Measurements from ENCODE around the gene ALOX5.

The ALOX5 gene

DNA sequence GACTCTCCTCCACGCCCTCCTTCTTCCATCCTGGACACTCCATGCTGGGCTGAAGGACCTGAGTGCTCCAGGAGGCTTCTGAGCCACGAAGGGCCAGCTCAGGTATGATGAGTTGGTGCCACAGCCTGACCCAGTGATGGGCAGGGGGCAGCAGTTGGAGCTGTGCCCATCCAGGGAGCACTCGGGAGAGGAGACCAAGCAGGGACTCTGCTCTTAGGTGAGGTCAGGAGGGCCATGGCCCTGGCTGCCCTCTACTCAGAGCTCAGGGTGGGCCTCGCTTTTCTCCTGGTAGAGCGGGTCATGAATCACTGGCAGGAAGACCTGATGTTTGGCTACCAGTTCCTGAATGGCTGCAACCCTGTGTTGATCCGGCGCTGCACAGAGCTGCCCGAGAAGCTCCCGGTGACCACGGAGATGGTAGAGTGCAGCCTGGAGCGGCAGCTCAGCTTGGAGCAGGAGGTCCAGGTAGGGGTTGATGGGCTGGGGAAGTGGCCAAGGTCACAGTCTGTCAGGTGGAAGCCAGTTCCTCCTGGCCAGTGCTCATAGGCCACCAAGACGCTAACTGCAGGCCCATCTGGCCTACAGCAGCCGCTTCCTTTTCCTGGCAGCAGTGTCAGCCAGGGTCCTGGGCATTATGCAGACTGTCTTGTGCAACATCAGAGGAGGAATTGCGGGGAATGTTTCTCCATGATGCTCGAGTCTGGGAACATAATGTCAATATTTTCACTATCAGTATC is 50.8 kb downstream of the ALOX5 start:
- DNase-seq (ENCODE audit: low spot score): no peak

DNA sequence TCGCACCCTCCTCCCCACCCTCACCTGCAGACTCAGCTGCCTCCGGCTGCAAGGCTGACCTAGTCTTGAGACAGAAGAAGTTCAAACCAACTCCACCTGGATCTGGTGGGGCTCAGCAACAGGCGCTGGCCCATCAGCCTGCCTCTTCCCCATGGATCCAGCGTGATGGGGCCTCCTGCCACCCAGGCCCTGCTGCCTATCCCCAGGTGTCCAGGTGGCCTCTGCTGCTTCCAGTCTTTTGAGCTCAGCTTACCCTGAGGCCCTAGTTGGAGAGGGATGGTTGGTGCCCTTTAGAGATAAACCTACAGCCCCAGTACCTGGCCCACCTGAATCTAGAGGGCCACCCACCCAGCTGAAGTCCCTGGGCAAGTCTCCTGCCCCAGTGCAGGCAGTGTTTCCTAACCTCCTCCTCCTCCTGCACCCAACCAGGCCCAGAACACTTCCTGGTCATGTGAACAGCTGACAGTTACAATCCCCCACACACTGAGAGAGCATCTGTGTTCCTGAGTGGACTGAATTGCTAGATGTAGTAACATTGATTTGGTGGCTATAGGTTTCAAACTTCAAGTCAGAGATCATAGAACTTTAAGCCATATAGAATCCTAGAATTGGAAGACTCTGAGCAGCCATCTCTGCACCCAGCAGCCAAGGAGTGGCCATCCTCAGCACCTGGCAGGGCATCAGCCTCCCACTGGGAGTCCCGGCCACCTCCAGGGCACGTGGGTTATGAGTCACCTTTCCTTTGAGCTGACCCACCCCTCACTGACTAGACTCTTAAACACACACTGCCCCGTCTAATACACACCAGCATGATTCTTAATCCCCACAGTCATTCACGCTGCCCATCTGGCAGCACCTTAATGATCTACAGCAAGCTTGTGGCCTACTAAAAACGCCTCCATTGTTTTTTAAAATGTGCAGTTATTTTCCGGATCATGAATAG is 51.9 kb downstream of the ALOX5 start:
- no peak for DNase-seq (ENCODE audit: low spot score)

DNA sequence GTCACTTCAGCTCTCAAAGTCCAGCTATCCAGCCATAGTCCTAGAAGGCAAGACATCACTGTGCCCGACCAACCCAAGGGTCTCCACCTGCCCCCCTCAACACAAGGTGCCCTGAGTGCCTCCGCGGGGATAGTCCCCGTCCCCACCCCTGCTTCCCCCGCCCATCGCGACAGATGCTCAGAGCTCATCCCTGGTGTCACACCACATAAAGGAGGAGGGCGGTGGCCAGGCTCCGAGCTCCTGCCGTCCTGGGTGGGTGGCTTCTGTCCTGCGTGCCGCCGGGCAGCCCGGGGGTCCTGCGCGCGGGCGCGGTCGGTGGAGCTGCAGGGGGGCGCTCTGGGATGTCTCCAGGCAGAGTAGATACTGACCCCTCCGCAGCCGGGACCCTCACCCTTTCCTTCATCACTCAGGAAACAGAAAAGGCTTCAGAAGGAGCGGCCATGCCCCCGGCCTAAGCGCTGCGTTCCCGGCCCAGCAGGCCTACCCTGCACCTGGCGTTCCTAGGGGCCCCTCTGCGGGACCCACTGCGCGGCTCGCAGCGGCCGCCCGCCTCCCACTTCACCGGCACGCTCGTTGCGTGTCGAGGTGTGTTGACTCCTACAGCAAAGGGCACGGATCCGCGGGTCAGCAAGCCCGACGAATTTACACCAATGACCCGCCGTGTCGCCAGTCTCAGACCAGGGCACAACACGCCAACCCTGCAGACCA is 53.4 kb downstream of the ALOX5 start:
- no peak for DNase-seq (ENCODE audit: low spot score)

DNA sequence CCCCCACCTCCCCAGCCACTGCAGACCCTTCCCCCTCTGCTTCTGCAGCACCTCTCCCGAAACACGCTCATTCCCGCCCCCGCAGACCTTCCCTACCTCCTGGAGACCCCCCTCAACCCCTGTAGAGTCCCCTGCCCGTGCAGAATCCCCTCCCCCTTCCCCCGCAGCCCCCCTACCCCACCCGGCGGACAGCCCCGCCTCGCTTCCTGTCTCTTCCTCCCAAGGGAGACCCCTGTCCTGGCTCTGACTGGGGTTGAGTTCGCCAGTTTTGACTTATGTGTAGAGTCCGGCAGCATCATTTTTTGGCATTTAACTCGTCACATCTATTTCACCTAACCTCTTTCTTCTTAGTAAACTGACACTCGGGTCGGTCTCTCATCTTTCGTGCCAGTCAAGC is 54.0 kb downstream of the ALOX5 start:
- DNase-seq (ENCODE audit: low spot score): no peak

DNA sequence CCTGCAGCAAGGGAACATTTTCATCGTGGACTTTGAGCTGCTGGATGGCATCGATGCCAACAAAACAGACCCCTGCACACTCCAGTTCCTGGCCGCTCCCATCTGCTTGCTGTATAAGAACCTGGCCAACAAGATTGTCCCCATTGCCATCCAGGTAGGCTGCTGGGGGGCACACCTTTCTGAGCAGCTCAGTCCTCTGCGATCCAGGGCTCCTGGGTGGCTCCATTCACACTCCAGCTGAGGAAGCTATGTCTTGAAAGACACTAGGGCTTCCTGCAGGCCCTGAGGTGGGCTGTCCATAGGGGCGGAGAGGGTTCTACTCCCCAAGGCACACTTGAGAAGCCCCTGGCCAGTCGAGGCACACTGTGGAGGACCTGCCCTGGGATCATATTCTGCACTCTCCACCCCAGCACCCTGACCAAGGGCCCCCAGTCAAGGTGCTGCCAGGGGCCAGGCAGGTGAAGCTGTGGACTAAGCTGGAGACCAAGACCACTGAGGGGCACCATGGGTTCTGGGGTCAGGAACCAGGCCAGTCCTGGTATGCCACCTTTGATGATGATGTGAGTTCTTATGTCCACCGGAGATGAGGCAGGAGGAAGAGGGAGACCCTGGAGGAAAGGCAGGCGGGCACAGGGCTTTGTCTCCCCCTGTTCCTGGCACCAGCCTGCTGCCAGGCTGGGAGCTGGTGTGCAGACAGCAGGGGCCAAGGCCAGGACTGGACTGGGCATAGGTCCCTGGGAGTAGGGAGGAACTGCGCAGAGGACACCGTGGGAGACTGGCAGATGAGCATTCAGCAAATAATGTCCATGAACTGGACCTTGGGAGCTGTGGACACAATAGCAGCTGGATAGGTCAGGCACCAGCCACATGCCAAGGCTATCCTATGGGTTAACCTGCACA is 54.8 kb downstream of the ALOX5 start:
- DNase-seq (ENCODE audit: low spot score): no peak

DNA sequence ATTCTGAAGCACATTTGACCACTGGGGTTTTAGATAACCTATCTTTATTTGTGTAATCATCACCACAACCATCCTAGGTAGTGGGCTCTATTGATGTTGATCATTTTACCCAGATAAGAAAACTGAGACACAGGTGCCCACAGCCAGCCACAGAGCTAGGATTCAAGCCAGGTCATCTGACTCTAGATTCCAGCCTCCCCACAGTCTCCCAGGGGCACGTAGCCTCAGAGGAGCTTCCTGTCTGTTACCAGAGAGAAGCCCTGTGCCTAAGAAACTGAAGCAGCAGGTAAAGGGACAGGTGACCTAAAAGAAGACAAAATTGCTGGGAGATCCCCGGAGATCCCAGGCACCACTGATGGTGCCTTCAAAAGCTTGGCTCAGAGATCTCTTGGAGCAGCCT is 55.8 kb downstream of the ALOX5 start:
- DNase-seq (ENCODE audit: low spot score): no peak

DNA sequence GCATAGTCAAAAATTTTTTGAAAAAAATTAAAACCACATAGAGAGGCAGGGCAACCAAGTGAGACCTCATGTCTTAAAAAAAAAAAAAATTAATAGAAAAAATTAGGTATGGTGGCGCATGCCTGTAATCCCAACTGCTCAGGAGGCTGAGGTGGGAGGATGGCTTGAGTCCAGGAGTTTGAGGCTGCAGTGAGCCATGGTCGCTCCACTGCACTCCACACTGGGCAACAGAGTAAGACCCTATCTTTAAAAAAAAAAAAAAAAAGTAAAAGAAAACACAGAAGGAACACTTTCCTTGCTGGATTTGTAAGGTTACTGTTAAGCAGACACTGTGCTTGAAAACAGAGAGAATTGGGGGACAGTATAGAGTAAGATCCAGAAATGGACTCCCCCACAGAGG is 58.1 kb downstream of the ALOX5 start:
- no peak for DNase-seq (ENCODE audit: low spot score)

DNA sequence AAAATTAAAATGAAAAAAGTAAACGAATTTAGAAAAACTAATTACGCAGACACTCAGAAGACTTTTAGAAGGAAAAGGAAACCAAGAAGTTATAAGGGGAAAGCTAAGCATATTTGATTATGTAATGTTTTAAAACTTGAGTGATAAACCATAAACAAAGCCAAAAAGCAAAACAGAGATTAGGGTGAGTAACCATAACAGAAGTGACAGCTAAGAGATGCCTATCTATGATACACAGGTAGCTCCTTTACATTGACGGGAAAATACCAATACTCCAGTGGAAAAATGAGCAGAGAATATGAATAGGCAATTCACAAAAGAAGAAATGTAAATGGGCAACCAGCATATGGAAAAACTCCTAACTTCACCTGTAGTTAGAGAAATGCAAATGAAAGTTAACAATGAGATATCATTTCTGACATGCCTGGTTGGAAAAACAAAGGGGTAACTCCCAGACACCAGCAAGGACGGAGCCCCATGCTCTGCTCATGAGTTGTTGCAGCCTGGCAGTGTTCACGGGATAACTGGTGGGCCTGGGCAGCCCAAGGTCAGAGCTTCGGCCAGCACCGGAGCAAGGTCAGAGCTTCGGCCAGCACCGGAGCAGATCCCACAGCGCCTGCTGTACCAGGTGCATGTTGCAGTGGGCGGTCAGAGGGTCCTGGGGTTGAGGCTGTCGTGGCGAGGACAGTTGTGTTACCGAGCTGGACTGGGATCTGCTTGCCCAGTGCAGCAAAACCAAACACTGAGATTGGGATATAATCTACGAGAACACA is 58.9 kb downstream of the ALOX5 start:
- no peak for DNase-seq (ENCODE audit: low spot score)

DNA sequence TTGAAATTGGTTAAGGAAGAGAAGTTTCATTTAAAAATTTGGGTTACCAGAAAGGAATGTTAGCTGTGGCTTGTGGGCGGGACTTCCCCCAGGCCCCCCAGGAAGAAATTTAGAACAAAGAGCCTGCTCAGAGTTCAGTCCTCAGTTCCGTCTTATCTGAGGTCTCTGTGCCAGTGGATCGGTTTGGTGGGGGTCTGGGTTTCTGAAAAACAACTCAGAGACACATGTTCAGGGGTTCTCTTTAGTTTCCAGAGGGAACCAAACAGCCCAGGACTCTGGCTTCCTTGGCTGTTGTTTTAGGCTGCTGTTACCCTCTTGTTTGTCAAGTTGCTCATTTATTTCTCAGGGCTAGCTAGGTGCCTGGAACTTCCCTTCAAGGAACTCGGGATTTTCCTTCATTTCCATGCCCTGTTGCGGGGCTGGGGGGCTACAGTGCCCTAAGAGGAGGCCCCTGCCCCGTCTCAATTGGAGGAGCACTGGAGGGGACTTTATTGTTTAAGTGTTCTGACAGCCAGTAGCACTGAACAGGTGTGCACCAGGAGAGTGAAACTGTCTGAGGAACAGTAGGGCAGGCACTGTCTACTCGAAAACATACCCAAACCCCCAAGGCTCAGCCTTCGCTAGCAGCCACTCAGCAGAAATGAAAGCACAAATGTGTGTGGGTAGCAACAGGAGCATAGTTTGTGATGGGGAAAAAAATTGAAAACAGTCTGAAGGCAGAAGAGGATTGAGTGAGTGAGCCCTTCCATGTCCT is 59.9 kb downstream of the ALOX5 start:
- DNase-seq (ENCODE audit: low spot score): no peak

DNA sequence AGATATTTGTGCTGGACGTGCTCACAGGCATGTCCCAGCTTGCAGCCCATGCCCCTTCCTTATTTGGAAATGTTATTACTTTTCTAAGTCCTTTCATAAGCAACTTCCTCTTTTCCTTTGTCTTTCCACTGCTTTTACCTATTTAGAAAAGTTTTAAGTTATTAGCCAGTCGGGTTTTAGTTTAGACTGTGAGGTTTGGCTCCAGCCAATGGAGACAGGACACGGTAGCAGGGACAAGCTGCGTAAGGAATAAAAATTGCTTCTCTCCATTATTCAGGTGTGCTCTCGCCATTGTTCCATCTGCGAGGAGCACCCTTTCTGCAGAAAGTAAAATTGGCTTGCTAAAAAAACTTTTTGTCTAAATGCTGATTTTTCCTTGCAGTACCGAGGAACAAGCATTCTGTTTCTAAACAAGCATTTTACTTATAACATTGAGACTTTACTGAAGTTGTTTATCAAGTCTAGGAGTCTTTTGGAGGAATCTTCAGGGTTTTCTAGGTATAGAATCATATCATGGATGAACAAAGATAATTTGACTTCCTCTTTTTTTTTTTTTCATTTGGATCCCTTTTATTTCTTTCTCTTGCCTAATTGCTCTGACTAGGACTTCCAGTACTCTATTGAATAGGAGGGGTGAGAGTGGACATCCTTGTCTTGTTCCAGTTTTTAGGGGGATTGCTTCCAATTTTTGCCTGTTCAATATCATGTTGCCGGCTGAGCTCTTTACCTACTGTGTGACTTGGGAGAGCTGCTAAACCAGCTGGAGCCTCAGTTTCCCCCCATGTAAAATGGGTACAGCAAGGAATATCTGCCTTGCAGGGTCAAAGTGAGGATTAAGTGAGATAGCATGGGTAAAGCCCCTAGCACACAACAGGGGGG is 63.8 kb downstream of the ALOX5 start:
- DNase-seq (ENCODE audit: low spot score): no peak

DNA sequence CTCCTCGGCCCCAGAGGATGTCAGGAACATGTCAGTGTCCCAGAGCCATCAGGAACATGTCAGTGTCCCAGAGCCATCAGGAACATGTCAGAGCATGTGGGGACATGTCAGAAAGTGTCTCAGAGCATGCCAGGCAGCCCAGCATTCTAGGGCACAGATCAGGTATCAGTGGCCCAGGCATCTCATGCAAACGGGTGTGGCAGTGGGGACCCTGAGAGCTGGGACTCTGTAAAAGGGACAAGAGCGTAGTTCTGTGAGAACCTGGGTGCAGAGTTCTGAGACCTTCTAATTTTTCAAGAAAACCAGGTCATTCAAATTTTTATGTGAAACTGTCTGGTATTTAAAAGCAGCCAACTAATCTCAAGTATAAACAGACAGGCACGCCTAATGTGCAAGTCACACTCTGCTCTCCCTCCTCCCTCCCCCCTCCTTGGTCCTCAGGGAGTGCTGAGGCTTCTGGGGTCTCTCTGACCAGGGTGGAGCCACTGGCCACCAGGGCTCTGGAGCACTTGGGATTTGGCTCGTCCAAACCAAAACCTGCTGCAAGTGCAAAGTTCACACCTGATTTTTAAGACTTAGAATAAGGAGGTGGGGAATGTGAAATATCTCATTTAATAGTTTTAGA is 64.6 kb downstream of the ALOX5 start:
- DNase-seq (ENCODE audit: low spot score): no peak

DNA sequence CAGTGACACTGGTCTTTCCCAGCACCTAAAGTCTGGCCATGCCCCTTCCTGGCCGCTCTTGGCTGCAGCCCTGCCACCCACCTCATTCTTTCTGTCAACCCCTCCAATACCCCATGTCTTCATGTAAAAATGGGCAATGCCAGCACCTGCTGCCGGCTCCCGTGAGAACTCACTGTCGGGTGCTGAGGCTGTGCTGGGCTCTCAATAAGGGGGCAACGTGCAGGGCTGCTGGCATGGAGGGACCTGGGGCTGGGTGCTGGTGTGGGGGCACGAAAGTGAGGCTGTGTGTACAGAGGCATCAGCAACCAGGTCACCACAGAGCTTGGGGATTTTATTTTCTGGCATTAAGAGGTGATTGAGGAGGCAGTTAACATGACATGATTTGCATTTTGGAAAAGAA is 65.3 kb downstream of the ALOX5 start:
- DNase-seq (ENCODE audit: low spot score): no peak

DNA sequence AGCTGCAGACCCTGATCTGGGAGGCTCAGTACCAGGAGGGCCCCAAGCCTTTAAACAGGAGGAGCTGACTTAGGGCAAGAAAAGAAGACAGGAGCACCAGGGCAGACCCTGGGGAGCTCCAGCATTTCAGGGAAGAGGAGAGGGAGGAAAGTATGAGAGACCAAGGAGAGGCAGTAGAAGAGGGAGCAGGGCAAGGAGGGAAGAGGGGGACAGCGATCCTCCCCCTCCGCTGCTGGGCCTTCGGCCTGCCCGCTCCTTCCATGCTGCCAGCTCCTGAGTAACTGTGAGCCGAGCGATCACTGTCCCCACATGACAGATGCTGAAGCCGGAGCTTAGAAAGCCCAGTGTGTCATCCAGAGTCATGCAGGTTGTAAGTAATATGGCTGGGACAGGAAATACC is 65.9 kb downstream of the ALOX5 start:
- no peak for DNase-seq (ENCODE audit: low spot score)

DNA sequence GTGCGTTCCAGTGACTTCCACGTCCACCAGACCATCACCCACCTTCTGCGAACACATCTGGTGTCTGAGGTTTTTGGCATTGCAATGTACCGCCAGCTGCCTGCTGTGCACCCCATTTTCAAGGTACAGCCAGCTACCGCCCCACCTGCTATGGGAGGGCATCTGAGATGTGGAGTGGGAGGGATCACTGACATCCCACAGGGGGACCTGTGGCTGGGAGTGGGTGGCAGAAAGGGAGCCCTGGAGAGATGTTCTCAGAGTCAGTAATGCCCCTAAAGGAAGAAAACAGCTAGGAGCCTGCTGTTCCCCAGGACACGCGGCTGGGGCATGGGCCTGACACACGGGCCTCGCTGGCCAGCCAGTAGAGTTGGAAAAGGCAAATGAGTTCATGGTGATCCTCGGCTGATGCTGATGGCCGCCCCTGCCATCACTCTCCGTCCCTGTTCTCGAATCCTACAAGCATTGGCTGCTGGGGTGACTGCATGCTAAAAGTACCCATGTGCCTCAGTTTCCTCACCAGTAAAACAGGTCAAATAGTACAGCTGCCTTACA is 66.6 kb downstream of the ALOX5 start:
- no peak for DNase-seq (ENCODE audit: low spot score)

DNA sequence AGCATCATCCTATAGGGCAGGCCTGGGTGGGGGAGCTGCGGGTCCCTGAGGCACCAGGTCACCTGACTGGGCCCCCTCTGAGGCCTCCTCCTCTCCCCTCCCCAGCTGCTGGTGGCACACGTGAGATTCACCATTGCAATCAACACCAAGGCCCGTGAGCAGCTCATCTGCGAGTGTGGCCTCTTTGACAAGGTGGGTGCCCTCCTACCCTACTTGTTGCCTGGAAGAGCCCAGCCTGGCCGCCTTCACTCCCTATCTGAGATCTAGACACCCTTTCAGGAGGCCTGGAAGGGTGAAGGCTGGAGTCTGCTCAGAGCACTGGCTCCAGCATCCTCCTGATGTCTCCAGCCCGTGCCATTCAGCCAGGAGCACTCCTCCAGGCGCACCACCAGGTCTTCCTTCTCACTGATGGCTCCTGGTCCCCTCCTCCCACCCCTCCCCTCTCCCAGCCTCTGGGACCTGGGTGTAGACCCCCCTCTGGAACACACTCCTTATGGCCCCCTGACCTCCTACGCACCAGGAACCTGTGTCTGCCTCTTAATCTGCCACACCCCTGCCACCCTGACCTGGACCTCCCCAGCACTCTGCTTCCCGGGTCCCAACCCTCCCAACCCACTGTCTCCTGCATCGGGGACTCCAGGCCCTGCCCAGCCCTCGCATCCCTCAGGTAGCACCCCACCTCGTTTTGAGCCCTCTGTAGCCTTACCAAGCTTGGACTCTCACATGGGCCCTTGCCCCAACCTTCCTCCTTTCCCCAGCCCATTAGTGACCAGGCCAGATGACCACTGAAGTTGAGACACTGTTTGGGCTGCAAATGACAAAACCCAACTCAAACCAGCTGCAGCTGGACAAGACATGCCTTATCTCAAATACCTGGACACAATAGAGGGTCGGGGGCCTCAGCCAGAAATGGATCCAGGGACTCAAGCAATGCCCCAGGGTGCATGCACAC is 67.5 kb downstream of the ALOX5 start:
- DNase-seq (ENCODE audit: low spot score): no peak

DNA sequence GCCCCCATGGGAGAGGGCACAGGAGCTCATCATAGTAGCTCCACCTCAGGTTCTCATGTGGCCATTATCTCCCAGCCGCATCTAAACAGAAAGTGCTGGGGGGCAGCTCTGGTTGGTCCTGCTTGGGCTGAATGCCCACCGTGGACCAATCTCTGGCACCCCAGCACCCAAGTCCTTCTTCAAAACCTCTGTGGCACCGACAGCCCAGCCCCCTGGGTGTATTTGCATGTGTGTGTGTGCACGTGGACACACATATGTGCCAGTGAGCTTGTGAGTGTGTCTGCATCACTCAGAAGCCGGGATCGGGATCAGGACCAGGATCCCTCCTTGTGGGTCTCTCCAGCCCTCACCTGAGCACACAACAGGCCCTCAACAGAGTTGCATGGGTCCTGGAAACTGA is 68.2 kb downstream of the ALOX5 start:
- no peak for DNase-seq (ENCODE audit: low spot score)

DNA sequence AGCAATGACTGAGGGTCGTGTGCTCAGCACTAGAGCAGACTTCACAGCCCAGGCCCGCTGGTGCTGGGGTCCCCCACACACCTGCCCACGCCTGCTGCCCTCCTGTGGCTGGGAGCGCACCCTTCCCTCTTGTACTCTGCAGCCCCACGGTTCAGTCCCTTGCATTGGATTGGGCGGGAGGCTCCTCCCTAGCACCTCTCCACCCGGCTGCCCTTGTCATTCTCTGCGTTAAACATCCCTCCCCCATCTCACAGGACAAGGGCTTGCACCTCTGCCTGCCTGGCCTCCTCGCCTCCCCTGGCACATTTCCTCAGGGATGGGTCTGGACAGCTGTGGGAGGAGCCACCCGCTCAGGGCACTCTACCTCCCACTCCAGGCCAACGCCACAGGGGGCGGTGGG is 68.6 kb downstream of the ALOX5 start:
- no peak for DNase-seq (ENCODE audit: low spot score)

Data from NAMALWA (cell line).